HFFc6 (cell line): Measurements from ENCODE around the gene OR10T2. TPM values are rescaled to one million over a fixed set of nuclear protein-coding genes. Genes with fewer than 3 reads are reported as not detected.

Experiments used
- DNase-seq: peaks from one replicate; pipeline ENCODE4 v3.0.0-alpha.2; 2018
- H3K27ac Mint-ChIP-seq: 2 replicates; pipeline ENCODE4 v1.8.0; 2020; ENCODE audit warnings: mild to moderate bottlenecking, mixed read lengths
- H3K27me3 Mint-ChIP-seq: 2 replicates; pipeline ENCODE4 v1.8.0; 2021; ENCODE audit warnings: mild to moderate bottlenecking, moderate library complexity, mixed read lengths; ENCODE audit not compliant: insufficient read depth
- H3K36me3 Mint-ChIP-seq: 2 replicates; pipeline ENCODE4 v1.8.0; 2021; ENCODE audit warnings: low read depth, mixed read lengths
- H3K4me1 Mint-ChIP-seq: 2 replicates; pipeline ENCODE4 v1.8.0; 2020; ENCODE audit warnings: low read depth, mixed read lengths
- H3K4me3 Mint-ChIP-seq: 2 replicates; pipeline ENCODE4 v1.8.0; 2020; ENCODE audit warnings: mild to moderate bottlenecking, moderate library complexity, mixed read lengths
- H3K9me3 Mint-ChIP-seq: 2 replicates; pipeline ENCODE4 v1.8.0; 2020; ENCODE audit warnings: mild to moderate bottlenecking, mixed read lengths
- total RNA-seq, 6 experiments: library from RNA; stranded (reverse); fragmentation: NEBNext Ultra II Directional; extraction: Animal tissue kit (Norgen Biotek cat#: 25700); gene quantifications; 2 replicates in 1 of 6; 3 replicates in 5 of 6; pipeline ENCODE4 v1.2.3, GENCODE V29; 2021
- TF ChIP-seq, protein P1 (sequence below): fragments of 200-600 bp; sonication (generic); IDR thresholded peaks from 2 replicates; pipeline ENCODE4 v1.5.0; 2021; ENCODE audit warnings: antibody characterized with exemption, mild to moderate bottlenecking

The OR10T2 gene
- total RNA-seq, 6 experiments from 2014 or later: not detected

GRCh38 chr1:158422212-158422611, 22.9 kb upstream of the OR10T2 start:
- H3K4me1 Mint-ChIP-seq: no peaks in the 10 kb centered on the region
- no peaks in the 10 kb centered on the region for H3K36me3 Mint-ChIP-seq
- H3K9me3 Mint-ChIP-seq: peaks cover 17% of the 10 kb centered on the region
- no peaks in the 10 kb centered on the region for H3K27me3 Mint-ChIP-seq
- H3K4me3 Mint-ChIP-seq: no peak overlapping the region
- TF ChIP-seq, protein P1, sequence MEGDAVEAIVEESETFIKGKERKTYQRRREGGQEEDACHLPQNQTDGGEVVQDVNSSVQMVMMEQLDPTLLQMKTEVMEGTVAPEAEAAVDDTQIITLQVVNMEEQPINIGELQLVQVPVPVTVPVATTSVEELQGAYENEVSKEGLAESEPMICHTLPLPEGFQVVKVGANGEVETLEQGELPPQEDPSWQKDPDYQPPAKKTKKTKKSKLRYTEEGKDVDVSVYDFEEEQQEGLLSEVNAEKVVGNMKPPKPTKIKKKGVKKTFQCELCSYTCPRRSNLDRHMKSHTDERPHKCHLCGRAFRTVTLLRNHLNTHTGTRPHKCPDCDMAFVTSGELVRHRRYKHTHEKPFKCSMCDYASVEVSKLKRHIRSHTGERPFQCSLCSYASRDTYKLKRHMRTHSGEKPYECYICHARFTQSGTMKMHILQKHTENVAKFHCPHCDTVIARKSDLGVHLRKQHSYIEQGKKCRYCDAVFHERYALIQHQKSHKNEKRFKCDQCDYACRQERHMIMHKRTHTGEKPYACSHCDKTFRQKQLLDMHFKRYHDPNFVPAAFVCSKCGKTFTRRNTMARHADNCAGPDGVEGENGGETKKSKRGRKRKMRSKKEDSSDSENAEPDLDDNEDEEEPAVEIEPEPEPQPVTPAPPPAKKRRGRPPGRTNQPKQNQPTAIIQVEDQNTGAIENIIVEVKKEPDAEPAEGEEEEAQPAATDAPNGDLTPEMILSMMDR: no peak
- no peak for DNase-seq
- no peak overlapping the region for H3K27ac Mint-ChIP-seq

GRCh38 chr1:158417586-158417985, 18.3 kb upstream of the OR10T2 start:
- Mint-ChIP-seq H3K27me3 (no peaks in the 10 kb centered on the region), H3K4me3 (no peak overlapping the region), H3K27ac (no peak overlapping the region), H3K36me3 (no peaks in the 10 kb centered on the region), H3K9me3 (peaks cover 28% of the 10 kb centered on the region), H3K4me1 (no peaks in the 10 kb centered on the region)
- TF ChIP-seq, protein P1: no peak
- DNase-seq: no peak

DNA sequence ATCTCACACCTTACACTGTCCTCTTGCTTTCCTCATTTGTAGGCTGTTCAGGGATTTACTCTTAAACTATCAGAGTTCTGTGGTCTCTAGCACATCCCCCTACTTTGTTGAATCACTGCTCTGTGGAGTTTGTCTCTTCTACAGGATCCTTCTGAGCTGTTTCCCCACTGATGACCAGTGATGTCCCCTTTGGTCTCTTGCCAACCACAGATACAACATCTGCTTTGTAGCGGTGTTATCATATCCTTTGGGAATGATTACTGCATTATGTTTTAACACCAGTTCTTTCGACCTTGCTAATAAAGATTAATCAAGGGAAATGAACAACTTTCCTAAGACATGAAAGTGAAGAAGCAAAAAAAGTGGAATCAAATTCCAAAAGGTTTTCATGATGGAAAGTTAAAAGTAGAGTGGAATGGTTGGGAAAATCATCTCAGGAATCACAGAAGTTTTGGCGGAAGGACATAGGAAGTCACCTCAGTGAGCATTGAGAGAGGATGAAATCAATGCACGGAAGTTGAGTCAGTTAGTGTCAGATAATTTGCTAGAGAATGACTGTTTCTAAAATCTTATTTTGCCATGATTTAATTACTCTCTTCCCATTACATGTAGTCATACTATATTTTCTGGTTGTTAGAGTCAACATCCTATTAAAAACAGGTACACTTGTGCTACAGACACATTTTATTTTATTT, 15.5 kb upstream of the OR10T2 start:
- no peaks in the 10 kb centered on the region for H3K36me3 Mint-ChIP-seq
- no peak for DNase-seq
- no peaks in the 10 kb centered on the region for H3K4me1 Mint-ChIP-seq
- TF ChIP-seq, protein P1: no peak
- peaks cover 17% of the 10 kb centered on the region for H3K9me3 Mint-ChIP-seq
- no peak overlapping the region for H3K4me3 Mint-ChIP-seq
- H3K27me3 Mint-ChIP-seq: no peaks in the 10 kb centered on the region
- no peak overlapping the region for H3K27ac Mint-ChIP-seq

DNA sequence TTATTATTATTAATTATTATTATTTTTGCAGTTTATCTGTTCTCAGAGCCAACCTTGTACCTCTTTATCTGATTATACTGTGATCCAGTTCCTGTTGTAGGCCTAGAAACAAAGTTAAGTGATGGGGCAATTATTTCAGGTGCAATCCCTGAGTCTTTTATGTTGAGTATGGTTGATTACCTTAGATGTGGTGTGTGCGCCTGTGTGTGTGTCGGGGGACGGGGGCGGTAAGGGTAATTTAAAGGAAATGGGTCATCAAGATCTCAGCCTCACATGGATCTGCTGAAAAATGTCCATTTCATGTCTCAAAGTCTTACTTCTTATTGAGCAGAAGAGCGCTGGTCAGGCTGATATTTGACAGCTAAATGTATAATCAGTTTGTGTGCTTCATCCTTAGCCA, 7.8 kb upstream of the OR10T2 start:
- no peak overlapping the region for H3K27ac Mint-ChIP-seq
- H3K4me3 Mint-ChIP-seq: no peak overlapping the region
- H3K36me3 Mint-ChIP-seq: no peaks in the 10 kb centered on the region
- no peaks in the 10 kb centered on the region for H3K4me1 Mint-ChIP-seq
- H3K27me3 Mint-ChIP-seq: no peaks in the 10 kb centered on the region; the same call in 1 of the 2 replicates
- TF ChIP-seq, protein P1: no peak
- no peak for DNase-seq
- peaks cover 23% of the 10 kb centered on the region for H3K9me3 Mint-ChIP-seq

DNA sequence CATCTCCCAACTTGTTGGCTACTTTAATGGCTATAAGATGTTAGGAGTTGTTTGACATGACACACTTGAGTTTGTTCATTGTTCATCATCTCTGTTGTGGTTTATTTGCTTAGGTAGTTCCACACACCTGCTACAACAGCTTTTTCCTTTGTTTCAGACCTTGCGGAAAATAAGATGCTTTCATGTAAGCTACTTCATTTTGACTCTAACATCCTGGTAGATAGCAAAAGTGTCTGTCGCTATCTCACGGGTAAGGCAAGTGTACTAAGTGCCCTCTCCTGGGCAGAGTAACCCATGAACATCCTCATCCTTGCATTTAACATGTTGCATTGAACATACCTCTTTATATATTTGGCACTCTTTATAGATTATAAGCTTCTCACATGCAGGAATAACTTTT, 1.6 kb upstream of the OR10T2 start:
- H3K4me1 Mint-ChIP-seq: no peaks in the 10 kb centered on the region
- no peak overlapping the region for H3K27ac Mint-ChIP-seq
- H3K9me3 Mint-ChIP-seq: peaks cover 23% of the 10 kb centered on the region
- H3K4me3 Mint-ChIP-seq: no peak overlapping the region
- TF ChIP-seq, protein P1: no peak
- DNase-seq: no peak
- no peaks in the 10 kb centered on the region; the same call in 1 of the 2 replicates for H3K27me3 Mint-ChIP-seq
- no peaks in the 10 kb centered on the region for H3K36me3 Mint-ChIP-seq
